Activated T-cell treated with anti-CD3 and anti-CD28 coated beads, Interleukin-2, amount 50 U/mL, for 72 hours (primary cell): ENCODE results near the gene WDFY2. TPM values are rescaled to one million over a fixed set of nuclear protein-coding genes. Genes with fewer than 3 reads are reported as not detected.
"Not testable (repeated sequence)": the region's sequence is repeated elsewhere in the genome, so short reads cannot be mapped to it uniquely, and the experiment has no call there.

ENCODE experiments used
- ATAC-seq, 2 donors: fragments of 150-1000 bp; cut with Tn5 transposase; replicated peaks in 1 of 2; 2 replicates each; pipeline ENCODE4 v1.10.0; 2021; ENCODE audit warnings: moderate library complexity in 2 of 2, mild to moderate bottlenecking in 1 of 2
- DNase-seq, 2 donors: peaks; one replicate each; pipeline ENCODE4 v3.0.0; 2021 to 2022; ENCODE audit warnings: mixed read lengths in 1 of 2
- H3K27ac Mint-ChIP-seq: one replicate; pipeline ENCODE4 v1.8.0; 2022; ENCODE audit warnings: mild to moderate bottlenecking, moderate library complexity, mixed read lengths
- H3K27me3 Mint-ChIP-seq: one replicate; pipeline ENCODE4 v1.8.0; 2022; ENCODE audit warnings: low read depth, mixed read lengths
- H3K36me3 Mint-ChIP-seq, 2 donors: one replicate each; pipeline ENCODE4 v1.8.0; 2022; ENCODE audit warnings: mixed read lengths in 2 of 2, mild to moderate bottlenecking in 1 of 2; ENCODE audit not compliant: insufficient read depth in 2 of 2
- H3K4me1 Mint-ChIP-seq: one replicate; pipeline ENCODE4 v1.8.0; 2022; ENCODE audit warnings: low read depth, mixed read lengths
- H3K4me3 Mint-ChIP-seq, 2 donors: one replicate each; pipeline ENCODE4 v1.8.0; 2022; ENCODE audit warnings: mild to moderate bottlenecking in 2 of 2, mixed read lengths in 2 of 2, moderate library complexity in 2 of 2
- H3K9me3 Mint-ChIP-seq, 2 donors: one replicate each; pipeline ENCODE4 v1.8.0; 2022; ENCODE audit warnings: mixed read lengths in 2 of 2
- total RNA-seq, 2 donors: library from RNA; stranded (reverse); gene quantifications; one replicate each; pipeline ENCODE4 v1.2.3, GENCODE V29; 2022

Gene WDFY2
- total RNA-seq, 2 donors from 2014 or later = 12.6 to 13.5 TPM

DNA sequence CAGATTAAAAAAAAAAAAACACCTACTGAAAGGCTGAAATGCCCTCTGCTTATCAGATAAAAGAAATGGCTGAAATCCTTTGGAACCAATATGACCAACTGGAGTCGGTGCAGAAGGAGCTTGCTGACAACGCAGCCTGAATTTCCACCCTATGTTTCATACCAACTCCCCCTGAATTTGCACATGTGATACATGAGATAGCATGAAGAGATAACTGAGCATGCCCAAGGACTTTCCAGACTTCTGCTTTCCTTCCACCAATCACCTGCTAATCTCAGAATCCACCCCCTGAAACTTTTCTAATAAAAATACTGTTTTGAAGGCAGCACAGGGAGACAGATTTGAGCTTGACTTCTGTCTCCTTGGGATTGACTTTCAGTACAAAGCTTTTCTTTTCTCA is 32.2 kb upstream of the WDFY2 start:
- H3K4me3 Mint-ChIP-seq = no peak overlapping the region
- ATAC-seq = no peak
- H3K4me1 Mint-ChIP-seq = peaks cover 21% of the 10 kb centered on the region

DNA sequence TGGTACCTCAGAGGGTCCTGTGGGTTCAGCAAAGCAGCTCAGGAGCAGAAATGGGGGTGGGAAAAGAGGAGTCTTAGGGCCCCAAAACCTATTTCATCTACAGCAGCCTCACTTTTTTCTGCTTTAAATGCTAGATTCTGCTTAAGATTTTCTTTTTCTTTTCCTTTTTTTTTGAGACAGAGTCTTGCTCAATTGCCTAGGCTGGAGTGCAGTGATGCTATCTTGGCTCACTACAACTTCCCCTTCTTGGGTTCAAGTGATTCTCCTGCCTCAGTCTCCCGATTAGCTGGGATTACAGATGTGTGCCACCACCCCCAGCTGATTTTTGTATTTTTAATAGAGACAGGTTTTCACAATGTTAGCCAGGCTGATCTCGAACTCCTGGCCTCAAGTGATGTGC is 30.7 kb upstream of the WDFY2 start:
- no peaks in the 10 kb centered on the region for H3K27me3 Mint-ChIP-seq
- no peak overlapping the region for H3K4me3 Mint-ChIP-seq
- no peak overlapping the region for H3K27ac Mint-ChIP-seq
- H3K9me3 Mint-ChIP-seq = peaks cover 0 to 3% of the 10 kb centered on the region in 2 donors
- H3K36me3 Mint-ChIP-seq = peaks cover 0 to 3% of the 10 kb centered on the region in 2 donors
- DNase-seq = no peak
- no peak for ATAC-seq
- H3K4me1 Mint-ChIP-seq = peaks cover 21% of the 10 kb centered on the region

More for the DNA sequence above, 32.2 kb upstream of the WDFY2 start:
- H3K9me3 Mint-ChIP-seq = peaks cover 0 to 3% of the 10 kb centered on the region in 2 donors
- no peaks in the 10 kb centered on the region for H3K27me3 Mint-ChIP-seq
- H3K27ac Mint-ChIP-seq = no peak overlapping the region
- H3K36me3 Mint-ChIP-seq = peaks cover 0 to 3% of the 10 kb centered on the region in 2 donors
- DNase-seq = no peak

DNA sequence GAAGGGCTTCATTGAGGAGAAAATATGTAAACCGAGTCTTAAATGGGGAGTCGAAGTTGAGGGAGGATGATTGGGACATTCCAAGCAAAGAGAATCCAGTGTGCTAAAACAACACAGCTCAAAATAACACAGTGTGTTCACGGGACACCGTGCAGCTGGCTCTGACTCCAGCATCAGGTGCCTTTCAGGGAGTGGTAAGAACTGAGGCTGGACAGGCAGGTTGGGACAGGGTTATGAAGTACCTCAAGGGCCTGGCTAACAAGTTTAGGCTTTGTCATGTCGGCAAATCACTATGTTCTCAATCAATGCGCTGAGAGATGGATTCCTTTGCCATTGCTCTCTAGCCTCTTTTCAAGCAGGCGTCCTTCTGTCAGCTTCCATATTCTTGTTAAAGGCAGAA is 27.5 kb upstream of the WDFY2 start:
- DNase-seq (no peak), ATAC-seq (no peak)
- Mint-ChIP-seq H3K36me3 (peaks cover 1 to 3% of the 10 kb centered on the region in 2 donors), H3K4me3 (no peak overlapping the region), H3K9me3 (peaks cover 0 to 3% of the 10 kb centered on the region in 2 donors), H3K4me1 (peaks cover 26% of the 10 kb centered on the region), H3K27ac (no peak overlapping the region), H3K27me3 (no peaks in the 10 kb centered on the region)

DNA sequence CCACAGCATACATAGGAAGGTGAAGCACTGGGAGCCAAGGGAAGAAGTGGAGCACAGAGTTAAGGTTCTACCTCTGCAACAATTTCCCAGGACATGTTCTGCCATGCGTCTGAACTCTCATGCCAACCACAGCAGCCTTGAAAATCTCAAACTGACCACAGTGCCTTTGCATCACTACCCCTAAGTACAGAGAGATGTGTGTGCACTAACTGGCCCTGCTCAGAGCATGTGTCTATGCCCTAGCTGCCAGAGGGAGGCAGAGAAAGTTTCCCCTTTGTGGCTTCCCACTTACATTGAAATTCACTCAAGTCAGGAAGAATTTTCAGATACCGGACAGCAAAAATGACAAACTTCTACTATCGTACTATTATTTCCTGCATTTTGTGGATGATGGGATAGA is 26.8 kb upstream of the WDFY2 start:
- Mint-ChIP-seq H3K9me3 (peaks cover 0 to 3% of the 10 kb centered on the region in 2 donors), H3K36me3 (peaks cover 1 to 3% of the 10 kb centered on the region in 2 donors), H3K27me3 (no peaks in the 10 kb centered on the region), H3K27ac (no peak overlapping the region), H3K4me3 (no peak overlapping the region), H3K4me1 (peaks cover 26% of the 10 kb centered on the region)
- no peak for ATAC-seq
- no peak for DNase-seq

- DNase-seq (no peak), ATAC-seq (peak; percentile 40 to 69)
- Mint-ChIP-seq H3K4me3 (no peak overlapping the region), H3K27ac (no peak overlapping the region), H3K4me1 (peaks cover 29% of the 10 kb centered on the region), H3K9me3 (peaks cover 0 to 3% of the 10 kb centered on the region in 2 donors), H3K36me3 (peaks cover 1 to 3% of the 10 kb centered on the region in 2 donors), H3K27me3 (no peaks in the 10 kb centered on the region)
These were observed 26.2 kb upstream of the WDFY2 start for GRCh38 chr13:51557875-51558612.

DNA sequence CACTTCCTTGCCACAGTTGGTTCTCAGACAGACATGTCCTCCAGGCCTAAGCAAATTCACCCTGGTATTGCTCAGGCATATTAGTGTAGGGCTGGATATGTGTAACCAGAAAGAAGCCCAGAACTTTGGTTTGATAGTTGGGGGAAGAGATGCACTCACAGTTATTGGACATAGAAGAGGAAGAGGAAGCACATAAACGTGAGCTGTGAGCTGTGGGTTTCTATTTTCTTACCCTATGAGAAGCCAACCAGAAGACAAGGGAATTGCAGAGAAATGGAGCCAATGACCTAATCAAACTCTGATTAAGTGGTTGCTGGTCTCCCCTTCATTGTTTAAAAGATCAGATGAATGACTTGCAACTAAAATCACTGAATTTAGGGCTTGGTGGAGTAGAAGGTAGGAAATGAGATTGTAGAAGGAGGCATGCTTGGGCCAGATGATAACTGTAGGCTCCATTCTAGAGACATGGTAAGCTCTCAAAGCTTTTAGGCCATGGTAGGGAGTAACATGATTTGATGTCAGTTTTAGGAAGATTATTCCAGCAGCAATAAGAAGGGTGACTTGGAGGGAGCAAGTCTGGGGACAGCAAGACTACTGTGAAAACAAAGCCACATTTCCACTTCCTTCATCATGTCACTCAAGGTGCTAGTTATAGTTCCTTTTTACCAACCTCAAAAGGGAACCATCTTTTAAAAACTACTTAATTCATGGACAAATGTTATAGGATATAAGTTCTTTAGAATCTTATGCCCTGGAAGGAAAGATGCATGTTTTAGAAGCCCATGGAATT is 24.1 kb upstream of the WDFY2 start:
- H3K27ac Mint-ChIP-seq = no peak overlapping the region

GRCh38 chr13:51562011-51562671 is 22.1 kb upstream of the WDFY2 start:
- H3K4me1 Mint-ChIP-seq = peaks cover 29% of the 10 kb centered on the region
- peak overlapping the region in 1 of 2 donors; percentile 26 for H3K4me3 Mint-ChIP-seq
- DNase-seq = no peak
- H3K9me3 Mint-ChIP-seq = no peaks in the 10 kb centered on the region
- peak; percentile 51 to 76 for ATAC-seq
- H3K27ac Mint-ChIP-seq = no peak overlapping the region
- H3K27me3 Mint-ChIP-seq = no peaks in the 10 kb centered on the region
- H3K36me3 Mint-ChIP-seq = peaks cover 0 to 1% of the 10 kb centered on the region in 2 donors

More for the DNA sequence above, 24.1 kb upstream of the WDFY2 start:
- H3K4me1 Mint-ChIP-seq = peaks cover 29% of the 10 kb centered on the region
- H3K36me3 Mint-ChIP-seq = peaks cover under 1 to 1% of the 10 kb centered on the region in 2 donors
- no peak for DNase-seq
- no peak overlapping the region for H3K4me3 Mint-ChIP-seq
- H3K27me3 Mint-ChIP-seq = no peaks in the 10 kb centered on the region
- H3K9me3 Mint-ChIP-seq = peaks cover 0 to 1% of the 10 kb centered on the region in 2 donors
- no peak for ATAC-seq

- Mint-ChIP-seq H3K4me3 (no peak overlapping the region), H3K27ac (no peak overlapping the region), H3K9me3 (no peaks in the 10 kb centered on the region), H3K36me3 (no peaks in the 10 kb centered on the region), H3K4me1 (peaks cover 20% of the 10 kb centered on the region), H3K27me3 (no peaks in the 10 kb centered on the region)
- no peak for ATAC-seq
- DNase-seq = no peak
These were observed 20.0 kb upstream of the WDFY2 start for GRCh38 chr13:51564252-51564651.

- peaks cover 18% of the 10 kb centered on the region for H3K4me1 Mint-ChIP-seq
- DNase-seq = no peak
- no peak overlapping the region for H3K4me3 Mint-ChIP-seq
- ATAC-seq = no peak
- H3K27me3 Mint-ChIP-seq = no peaks in the 10 kb centered on the region
- no peak overlapping the region for H3K27ac Mint-ChIP-seq
- peaks cover 0 to 1% of the 10 kb centered on the region in 2 donors for H3K9me3 Mint-ChIP-seq
- no peaks in the 10 kb centered on the region for H3K36me3 Mint-ChIP-seq
These were observed 19.6 kb upstream of the WDFY2 start for GRCh38 chr13:51564671-51565070.

- H3K9me3 Mint-ChIP-seq, DNase-seq, H3K36me3 Mint-ChIP-seq, ATAC-seq, H3K4me3 Mint-ChIP-seq, H3K27me3 Mint-ChIP-seq, H3K27ac Mint-ChIP-seq, H3K4me1 Mint-ChIP-seq: not testable (repeated sequence)
These were observed 15.3 kb upstream of the WDFY2 start for GRCh38 chr13:51569001-51569400.

- no peak for ATAC-seq
- H3K4me1 Mint-ChIP-seq = no peaks in the 10 kb centered on the region
- no peak for DNase-seq
- H3K27ac Mint-ChIP-seq = no peak overlapping the region
- no peaks in the 10 kb centered on the region for H3K9me3 Mint-ChIP-seq
- H3K27me3 Mint-ChIP-seq = peaks cover 7% of the 10 kb centered on the region
- H3K36me3 Mint-ChIP-seq = no peaks in the 10 kb centered on the region
- no peak overlapping the region for H3K4me3 Mint-ChIP-seq
These were observed 7.5 kb upstream of the WDFY2 start for GRCh38 chr13:51576754-51577153.

DNA sequence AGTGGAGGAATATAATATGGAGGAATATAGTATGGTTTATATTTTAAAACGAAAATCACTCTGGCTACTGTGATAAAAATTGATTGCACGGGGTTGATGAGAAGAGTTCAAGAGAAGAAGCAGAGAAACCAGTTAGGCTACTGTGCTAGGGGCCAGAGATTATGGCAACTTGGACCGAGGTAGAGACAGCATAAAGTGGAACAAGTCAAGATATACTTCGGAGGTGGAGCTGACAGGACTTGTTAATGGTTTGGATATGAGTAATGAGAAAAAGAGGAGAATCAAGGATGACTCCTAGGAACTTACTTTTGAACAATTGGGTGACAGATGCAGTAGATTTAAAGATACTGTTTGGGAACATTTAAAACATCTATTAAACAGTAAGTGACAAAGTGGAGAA is 6.6 kb upstream of the WDFY2 start:
- no peak for DNase-seq
- H3K27ac Mint-ChIP-seq = no peak overlapping the region
- H3K27me3 Mint-ChIP-seq = peaks cover 8% of the 10 kb centered on the region

DNA sequence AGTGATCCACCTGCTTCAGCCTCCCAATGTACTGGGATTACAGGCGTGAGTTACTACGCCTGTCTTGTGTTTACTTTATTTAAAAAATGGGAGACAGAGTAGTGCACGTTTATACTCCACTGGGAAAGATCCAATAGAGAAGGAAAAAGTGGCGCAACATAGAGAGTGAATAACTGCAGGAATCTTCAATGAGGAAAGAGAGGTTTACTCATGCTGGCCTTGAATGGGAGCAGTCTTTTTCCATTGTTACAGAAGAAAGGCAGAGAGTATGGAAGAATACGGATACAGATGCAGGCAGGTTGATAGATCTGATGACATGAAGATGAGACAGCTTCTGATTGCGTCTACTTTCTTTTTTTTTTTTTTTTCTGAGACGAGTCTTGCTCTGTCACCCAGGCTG is 4.6 kb upstream of the WDFY2 start:
- no peaks in the 10 kb centered on the region for H3K36me3 Mint-ChIP-seq
- DNase-seq (no peak), ATAC-seq (no peak)
- H3K27ac Mint-ChIP-seq = no peak overlapping the region
- no peaks in the 10 kb centered on the region for H3K9me3 Mint-ChIP-seq
- H3K4me1 Mint-ChIP-seq = peaks cover 4% of the 10 kb centered on the region
- H3K4me3 Mint-ChIP-seq = no peak overlapping the region
- H3K27me3 Mint-ChIP-seq = peaks cover 8% of the 10 kb centered on the region

More for the DNA sequence above, 6.6 kb upstream of the WDFY2 start:
- Mint-ChIP-seq H3K4me1 (peaks cover 2% of the 10 kb centered on the region), H3K36me3 (no peaks in the 10 kb centered on the region), H3K4me3 (no peak overlapping the region), H3K9me3 (no peaks in the 10 kb centered on the region)
- no peak for ATAC-seq
